Activated T-cell treated with anti-CD3 and anti-CD28 coated beads, Interleukin-2, amount 50 U/mL, for 72 hours (primary cell): ENCODE results near the gene MYL9. TPM values are rescaled to one million over a fixed set of nuclear protein-coding genes. Genes with fewer than 3 reads are reported as not detected.
A peak's percentile ranks its signal among the peaks of the same experiment; 100 is the strongest.
"Not testable (repeated sequence)": the region's sequence is repeated elsewhere in the genome, so short reads cannot be mapped to it uniquely, and the experiment has no call there.

Experiments
- ATAC-seq, 2 donors: fragments of 150-1000 bp; cut with Tn5 transposase; replicated peaks in 1 of 2; 2 replicates each; pipeline ENCODE4 v1.10.0; 2021; ENCODE audit warnings: moderate library complexity in 2 of 2, mild to moderate bottlenecking in 1 of 2
- DNase-seq, 2 donors: peaks; one replicate each; pipeline ENCODE4 v3.0.0; 2021 to 2022; ENCODE audit warnings: mixed read lengths in 1 of 2
- H3K27ac Mint-ChIP-seq: one replicate; pipeline ENCODE4 v1.8.0; 2022; ENCODE audit warnings: mild to moderate bottlenecking, moderate library complexity, mixed read lengths
- H3K27me3 Mint-ChIP-seq: one replicate; pipeline ENCODE4 v1.8.0; 2022; ENCODE audit warnings: low read depth, mixed read lengths
- H3K36me3 Mint-ChIP-seq, 2 donors: one replicate each; pipeline ENCODE4 v1.8.0; 2022; ENCODE audit warnings: mixed read lengths in 2 of 2, mild to moderate bottlenecking in 1 of 2; ENCODE audit not compliant: insufficient read depth in 2 of 2
- H3K4me1 Mint-ChIP-seq: one replicate; pipeline ENCODE4 v1.8.0; 2022; ENCODE audit warnings: low read depth, mixed read lengths
- H3K4me3 Mint-ChIP-seq, 2 donors: one replicate each; pipeline ENCODE4 v1.8.0; 2022; ENCODE audit warnings: mild to moderate bottlenecking in 2 of 2, mixed read lengths in 2 of 2, moderate library complexity in 2 of 2
- H3K9me3 Mint-ChIP-seq, 2 donors: one replicate each; pipeline ENCODE4 v1.8.0; 2022; ENCODE audit warnings: mixed read lengths in 2 of 2
- total RNA-seq, 2 donors: library from RNA; stranded (reverse); gene quantifications; one replicate each; pipeline ENCODE4 v1.2.3, GENCODE V29; 2022

The MYL9 gene
- total RNA-seq, 2 donors from 2014 or later = 0.62 to 2.0 TPM

GRCh38 chr20:36548704-36549627 is 7.6 kb downstream of the MYL9 start:
- Mint-ChIP-seq H3K9me3 (no peaks in the 10 kb centered on the region), H3K27me3 (no peaks in the 10 kb centered on the region), H3K4me1 (no peaks in the 10 kb centered on the region), H3K36me3 (no peaks in the 10 kb centered on the region), H3K4me3 (no peak overlapping the region), H3K27ac (no peak overlapping the region)
- DNase-seq (no peak), ATAC-seq (no peak)

GRCh38 chr20:36549628-36549941 is 8.3 kb downstream of the MYL9 start:
- DNase-seq (no peak), ATAC-seq (no peak)
- H3K4me1 Mint-ChIP-seq = no peaks in the 10 kb centered on the region
- H3K9me3 Mint-ChIP-seq = no peaks in the 10 kb centered on the region
- H3K27ac Mint-ChIP-seq = no peak overlapping the region
- H3K27me3 Mint-ChIP-seq = no peaks in the 10 kb centered on the region
- no peak overlapping the region for H3K4me3 Mint-ChIP-seq
- H3K36me3 Mint-ChIP-seq = no peaks in the 10 kb centered on the region

GRCh38 chr20:36549942-36550789 is 8.8 kb downstream of the MYL9 start:
- no peak for DNase-seq
- Mint-ChIP-seq H3K27ac (no peak overlapping the region), H3K36me3 (no peaks in the 10 kb centered on the region), H3K4me1 (no peaks in the 10 kb centered on the region), H3K27me3 (no peaks in the 10 kb centered on the region), H3K9me3 (no peaks in the 10 kb centered on the region), H3K4me3 (no peak overlapping the region)
- ATAC-seq = no peak

GRCh38 chr20:36550790-36551299 is 9.5 kb downstream of the MYL9 start:
- DNase-seq (no peak), ATAC-seq (no peak)
- Mint-ChIP-seq H3K4me3 (no peak overlapping the region), H3K27ac (no peak overlapping the region), H3K4me1 (no peaks in the 10 kb centered on the region), H3K36me3 (no peaks in the 10 kb centered on the region), H3K27me3 (no peaks in the 10 kb centered on the region), H3K9me3 (no peaks in the 10 kb centered on the region)

GRCh38 chr20:36555248-36555647 is 13.9 kb downstream of the MYL9 start:
- no peaks in the 10 kb centered on the region for H3K27me3 Mint-ChIP-seq
- no peaks in the 10 kb centered on the region for H3K36me3 Mint-ChIP-seq
- no peak overlapping the region for H3K4me3 Mint-ChIP-seq
- no peak overlapping the region for H3K27ac Mint-ChIP-seq
- DNase-seq (no peak), ATAC-seq (no peak)
- H3K9me3 Mint-ChIP-seq = no peaks in the 10 kb centered on the region
- peaks cover 10% of the 10 kb centered on the region for H3K4me1 Mint-ChIP-seq

- H3K27ac Mint-ChIP-seq = no peak overlapping the region
- ATAC-seq (no peak), DNase-seq (no peak)
- no peak overlapping the region for H3K4me3 Mint-ChIP-seq
- no peaks in the 10 kb centered on the region for H3K4me1 Mint-ChIP-seq
- peaks cover 0 to 4% of the 10 kb centered on the region in 2 donors for H3K9me3 Mint-ChIP-seq
- H3K27me3 Mint-ChIP-seq = no peaks in the 10 kb centered on the region
- H3K36me3 Mint-ChIP-seq = peaks cover 4 to 9% of the 10 kb centered on the region in 2 donors
Measured at GRCh38 chr20:36562724-36563123, 21.4 kb downstream of the MYL9 start.

GRCh38 chr20:36563374-36563773 is 22.1 kb downstream of the MYL9 start:
- Mint-ChIP-seq H3K9me3 (peaks cover 0 to 4% of the 10 kb centered on the region in 2 donors), H3K4me1 (no peaks in the 10 kb centered on the region), H3K36me3 (peaks cover 4 to 9% of the 10 kb centered on the region in 2 donors), H3K27me3 (no peaks in the 10 kb centered on the region), H3K27ac (no peak overlapping the region), H3K4me3 (no peak overlapping the region)
- DNase-seq (no peak), ATAC-seq (no peak)

- H3K4me1 Mint-ChIP-seq, H3K27ac Mint-ChIP-seq, H3K4me3 Mint-ChIP-seq, DNase-seq, ATAC-seq, H3K27me3 Mint-ChIP-seq, H3K9me3 Mint-ChIP-seq, H3K36me3 Mint-ChIP-seq: not testable (repeated sequence)
Measured at GRCh38 chr20:36564078-36564725, 22.9 kb downstream of the MYL9 start.

- not testable (repeated sequence) for H3K4me3 Mint-ChIP-seq, H3K4me1 Mint-ChIP-seq, H3K27me3 Mint-ChIP-seq, H3K27ac Mint-ChIP-seq, H3K36me3 Mint-ChIP-seq, DNase-seq, ATAC-seq, H3K9me3 Mint-ChIP-seq
Measured at GRCh38 chr20:36564726-36565121, 23.4 kb downstream of the MYL9 start.

- Mint-ChIP-seq H3K27ac (no peak overlapping the region), H3K4me3 (no peak overlapping the region), H3K9me3 (peaks cover 0 to 4% of the 10 kb centered on the region in 2 donors), H3K4me1 (no peaks in the 10 kb centered on the region), H3K36me3 (peaks cover 4 to 9% of the 10 kb centered on the region in 2 donors), H3K27me3 (no peaks in the 10 kb centered on the region)
- DNase-seq = no peak
- no peak for ATAC-seq
Measured at GRCh38 chr20:36565520-36565919, 24.2 kb downstream of the MYL9 start.

- no peak overlapping the region for H3K27ac Mint-ChIP-seq
- ATAC-seq = no peak
Measured at GRCh38 chr20:36569847-36570429, 28.6 kb downstream of the MYL9 start.

GRCh38 chr20:36571564-36572504 is 30.5 kb downstream of the MYL9 start:
- Mint-ChIP-seq H3K27ac (peak overlapping the region; percentile 93), H3K9me3 (no peaks in the 10 kb centered on the region), H3K27me3 (no peaks in the 10 kb centered on the region), H3K4me1 (peaks cover 38% of the 10 kb centered on the region), H3K36me3 (peaks cover 5 to 11% of the 10 kb centered on the region in 2 donors), H3K4me3 (peak overlapping the region; percentile 91 to 92)
- DNase-seq = no peak
- ATAC-seq = no peak

More at GRCh38 chr20:36569847-36570429, 28.6 kb downstream of the MYL9 start:
- H3K4me3 Mint-ChIP-seq = no peak overlapping the region
- no peaks in the 10 kb centered on the region for H3K27me3 Mint-ChIP-seq
- DNase-seq = no peak
- H3K4me1 Mint-ChIP-seq = peaks cover 21% of the 10 kb centered on the region
- peaks cover 0 to under 1% of the 10 kb centered on the region in 2 donors for H3K9me3 Mint-ChIP-seq
- peaks cover 4 to 9% of the 10 kb centered on the region in 2 donors for H3K36me3 Mint-ChIP-seq
